Immature natural killer cell (primary cell): ENCODE results near the gene TUBA4A. TPM values are rescaled to one million over a fixed set of nuclear protein-coding genes. Genes with fewer than 3 reads are reported as not detected.

Source experiments
- DNase-seq, 3 donors: peaks; one replicate each; pipeline ENCODE4 v3.0.0; 2022; ENCODE audit warnings: mixed read lengths in 1 of 3
- H3K27ac Mint-ChIP-seq, 6 donors: one replicate each; pipeline ENCODE4 v1.8.0; 2020; ENCODE audit warnings: mixed read lengths in 6 of 6, mild to moderate bottlenecking in 5 of 6, inconsistent platforms in 4 of 6, moderate library complexity in 3 of 6
- H3K27me3 Mint-ChIP-seq, 3 donors: one replicate each; pipeline ENCODE4 v1.8.0; 2020 to 2021; ENCODE audit warnings: low read depth in 3 of 3, mild to moderate bottlenecking in 3 of 3, mixed read lengths in 3 of 3, moderate library complexity in 3 of 3, inconsistent platforms in 1 of 3
- H3K36me3 Mint-ChIP-seq, 3 donors: one replicate each; pipeline ENCODE4 v1.8.0; 2020; ENCODE audit warnings: mixed read lengths in 3 of 3, inconsistent platforms in 2 of 3, mild to moderate bottlenecking in 2 of 3
- H3K4me1 Mint-ChIP-seq, 2 donors: one replicate each; pipeline ENCODE4 v1.8.0; 2020; ENCODE audit warnings: inconsistent platforms in 2 of 2, mild to moderate bottlenecking in 2 of 2, mixed read lengths in 2 of 2, moderate library complexity in 1 of 2
- H3K4me3 Mint-ChIP-seq, 5 donors: one replicate each; pipeline ENCODE4 v1.8.0; 2020; ENCODE audit warnings: mild to moderate bottlenecking in 5 of 5, mixed read lengths in 5 of 5, inconsistent platforms in 3 of 5, moderate library complexity in 3 of 5
- H3K9me3 Mint-ChIP-seq, 6 donors: one replicate each; pipeline ENCODE4 v1.8.0; 2020; ENCODE audit warnings: mild to moderate bottlenecking in 6 of 6, mixed read lengths in 6 of 6, inconsistent platforms in 4 of 6, moderate library complexity in 3 of 6
- polyA plus RNA-seq, 3 donors: library from polyadenylated mRNA; unstranded; fragments of 300-500 nt; fragmentation: Illumina TruSeq; gene quantifications; one replicate each; pipeline ENCODE4 v1.2.3, GENCODE V29; 2021

Gene TUBA4A
- polyA plus RNA-seq: 100 to 1,000 TPM in 2 of 3 donors, 10 to 100 TPM in 1; 88.6 to 137 (median 124) TPM

DNA sequence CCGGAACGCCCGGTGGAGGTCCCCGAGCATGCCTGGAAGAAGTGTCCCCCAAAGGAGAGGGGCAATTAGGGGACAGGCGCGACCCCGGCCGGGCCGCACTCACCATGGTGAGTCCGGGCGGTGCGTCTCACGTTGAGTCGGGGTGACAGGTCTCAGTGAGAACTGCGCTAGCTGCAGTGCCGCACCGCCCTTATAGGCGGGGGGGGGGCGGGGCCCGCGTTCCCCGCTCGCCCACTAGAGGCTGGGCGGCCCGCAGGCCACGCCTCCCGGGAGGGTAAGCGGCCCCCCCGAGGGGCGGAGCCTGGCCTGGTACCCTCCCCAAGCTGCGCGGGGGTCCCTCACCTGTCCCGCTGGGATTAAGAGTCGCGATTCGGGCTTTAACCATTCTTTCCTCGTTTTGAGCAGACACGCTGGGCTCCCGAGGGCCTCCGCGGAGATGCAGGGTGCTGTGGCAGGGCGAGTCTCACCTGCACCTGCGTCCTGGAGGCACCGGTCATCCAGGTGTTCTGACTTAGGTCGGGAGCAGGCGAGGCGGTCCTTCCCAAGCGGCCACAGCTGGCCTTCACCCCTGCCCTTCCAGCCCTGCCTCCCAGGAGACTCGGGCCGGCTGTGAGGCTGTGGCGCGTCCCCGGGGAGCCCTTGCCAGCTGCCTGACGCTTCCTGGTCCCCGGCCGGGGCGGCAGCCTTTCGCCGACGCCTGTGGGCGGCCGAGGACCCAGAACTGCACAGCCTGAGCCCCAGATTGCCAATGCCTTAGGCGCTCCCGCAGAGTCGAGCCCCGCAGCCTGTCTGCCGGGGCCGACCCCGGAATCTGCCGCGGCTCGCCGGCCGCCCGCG is at the start of gene TUBA4A:
TSS of gene TUBA4A (minus strand) at position 166 of the 837 bp plus-strand sequence. CDS start at position 106, 60 bp downstream.
- peak within 1 kb of the TSS; percentile 86 to 95 (median 89) for H3K4me3 Mint-ChIP-seq
- H3K9me3 Mint-ChIP-seq: no peaks in the 10 kb centered on the region
- H3K27ac Mint-ChIP-seq: peak within 1 kb of the TSS; percentile 94 to 98 (median 96)
- peaks cover 0 to 20% (median 8%) of the 10 kb centered on the region in 3 donors for H3K36me3 Mint-ChIP-seq
- peaks cover 9 to 25% (median 15%) of the 10 kb centered on the region in 3 donors for H3K27me3 Mint-ChIP-seq
- DNase-seq: peak; percentile 85 to 91 (median 89)
- peaks cover 45 to 47% of the 10 kb centered on the region in 2 donors for H3K4me1 Mint-ChIP-seq

DNA sequence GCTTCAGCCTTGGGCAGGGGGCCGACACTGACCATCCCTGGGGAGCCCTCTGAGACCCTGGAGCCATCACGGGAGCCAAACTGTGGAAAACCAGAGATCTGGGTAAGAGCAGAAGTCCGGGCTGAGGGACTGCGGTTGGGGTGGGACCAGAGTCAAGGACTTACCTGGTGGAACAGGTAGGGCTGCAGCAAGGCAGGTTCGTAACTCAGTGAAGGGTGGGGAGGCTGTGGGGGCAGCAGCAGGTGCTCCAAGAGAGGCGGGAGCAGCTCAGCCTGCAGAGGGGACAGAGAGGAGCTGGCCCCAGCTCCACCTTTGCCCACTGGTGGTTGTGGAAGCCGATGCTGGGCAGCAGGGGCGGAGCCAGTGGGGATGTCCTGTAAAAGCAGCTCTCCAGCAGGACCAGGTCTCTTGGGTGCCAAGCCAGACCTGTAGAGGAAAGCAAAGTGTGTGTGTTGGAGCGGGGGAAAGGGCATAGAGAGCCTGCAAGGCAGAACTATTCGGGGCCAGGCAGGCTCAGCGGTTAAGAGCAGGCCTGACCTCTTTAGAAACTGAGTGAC is 48.8 kb upstream of the TUBA4A start:
- H3K27ac Mint-ChIP-seq: no peak overlapping the region
- no peaks in the 10 kb centered on the region for H3K36me3 Mint-ChIP-seq
- H3K27me3 Mint-ChIP-seq: peaks cover 6 to 18% (median 13%) of the 10 kb centered on the region in 3 donors

DNA sequence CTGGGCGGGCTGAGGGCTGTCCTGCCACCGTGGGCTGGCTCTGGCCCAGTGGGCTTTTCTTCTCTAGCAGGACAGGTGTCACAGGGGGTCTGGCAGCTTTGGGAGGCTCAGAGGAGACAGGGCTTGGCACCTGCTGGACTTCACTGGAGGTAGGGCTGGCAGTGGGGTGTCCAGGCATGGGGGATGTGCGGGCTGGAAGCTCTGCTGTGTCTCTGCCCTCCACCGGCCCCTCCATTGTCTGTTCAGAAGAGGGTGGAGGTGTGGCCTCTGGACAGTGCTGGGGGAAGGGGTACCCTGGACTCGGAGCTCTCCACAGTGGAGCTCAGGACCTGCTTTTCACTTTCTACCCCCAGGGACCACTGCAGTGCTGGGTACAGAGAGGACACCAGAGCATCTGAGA is 46.3 kb upstream of the TUBA4A start:
- Mint-ChIP-seq H3K4me1 (peaks cover 3 to 10% of the 10 kb centered on the region in 2 donors), H3K27ac (no peak overlapping the region), H3K9me3 (peaks cover 0 to 2% (median 0%) of the 10 kb centered on the region in 6 donors), H3K36me3 (no peaks in the 10 kb centered on the region), H3K27me3 (peaks cover 6 to 16% (median 13%) of the 10 kb centered on the region in 3 donors), H3K4me3 (no peak overlapping the region)
- DNase-seq: no peak

More for the DNA sequence above, 48.8 kb upstream of the TUBA4A start:
- Mint-ChIP-seq H3K4me1 (peaks cover 0 to 1% of the 10 kb centered on the region in 2 donors), H3K9me3 (peaks cover 0 to 2% (median 0%) of the 10 kb centered on the region in 6 donors), H3K4me3 (no peak overlapping the region)
- no peak for DNase-seq

DNA sequence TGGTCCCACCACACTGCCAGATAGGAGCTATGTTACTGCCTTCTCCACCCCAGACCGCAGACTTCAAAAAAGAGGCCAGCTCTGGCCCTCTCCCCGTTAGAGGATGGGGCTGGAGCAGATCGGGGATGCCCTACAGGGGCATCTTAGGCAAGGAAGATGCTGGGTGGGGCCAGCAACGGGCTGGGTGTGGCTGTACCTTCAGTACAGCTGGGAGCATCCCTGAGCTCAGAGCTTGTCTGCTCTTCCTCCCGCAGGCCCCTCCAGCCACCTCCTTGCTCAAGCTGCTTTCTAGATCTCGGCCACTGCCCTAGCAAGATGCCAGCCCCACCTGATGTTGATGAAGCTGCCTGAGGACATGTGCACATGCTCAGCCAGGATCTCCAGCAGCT is 45.6 kb upstream of the TUBA4A start:
- DNase-seq: no peak
- Mint-ChIP-seq H3K4me1 (peaks cover 5 to 12% of the 10 kb centered on the region in 2 donors), H3K9me3 (peaks cover 0 to 2% (median 0%) of the 10 kb centered on the region in 6 donors), H3K27me3 (peaks cover 6 to 13% (median 10%) of the 10 kb centered on the region in 3 donors), H3K27ac (no peak overlapping the region), H3K4me3 (no peak overlapping the region), H3K36me3 (no peaks in the 10 kb centered on the region)

DNA sequence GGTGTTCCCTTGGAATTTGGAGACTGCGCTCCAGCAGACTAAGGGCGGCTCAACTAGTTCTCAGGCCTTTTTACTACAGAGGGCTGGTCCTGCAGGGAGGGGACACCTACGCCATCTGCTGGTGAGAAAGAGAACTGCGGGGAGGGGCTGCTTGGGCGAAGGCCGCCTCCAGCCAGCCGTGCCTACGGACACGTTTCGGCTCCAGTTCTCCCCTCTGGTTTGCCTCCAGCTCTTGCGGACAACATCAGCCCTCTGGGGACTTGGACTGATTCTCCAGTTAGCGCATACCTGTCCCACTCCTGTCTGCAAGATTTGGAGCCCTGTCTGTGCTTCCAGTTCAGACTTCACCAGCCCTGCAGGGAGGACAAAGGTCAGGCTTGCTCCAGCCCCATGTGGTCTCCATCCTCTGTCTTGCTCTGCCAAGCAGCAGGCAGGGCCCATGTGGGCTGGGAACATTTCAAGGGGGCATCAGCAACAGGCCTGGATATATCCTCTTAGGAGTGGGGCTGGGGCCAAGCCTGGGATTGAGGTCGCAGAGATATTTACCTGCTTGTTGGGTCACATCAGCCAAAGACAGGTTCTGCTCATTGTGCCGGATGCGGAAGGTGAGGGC is 45.1 kb upstream of the TUBA4A start:
- H3K27me3 Mint-ChIP-seq: peaks cover 6 to 14% (median 10%) of the 10 kb centered on the region in 3 donors

DNA sequence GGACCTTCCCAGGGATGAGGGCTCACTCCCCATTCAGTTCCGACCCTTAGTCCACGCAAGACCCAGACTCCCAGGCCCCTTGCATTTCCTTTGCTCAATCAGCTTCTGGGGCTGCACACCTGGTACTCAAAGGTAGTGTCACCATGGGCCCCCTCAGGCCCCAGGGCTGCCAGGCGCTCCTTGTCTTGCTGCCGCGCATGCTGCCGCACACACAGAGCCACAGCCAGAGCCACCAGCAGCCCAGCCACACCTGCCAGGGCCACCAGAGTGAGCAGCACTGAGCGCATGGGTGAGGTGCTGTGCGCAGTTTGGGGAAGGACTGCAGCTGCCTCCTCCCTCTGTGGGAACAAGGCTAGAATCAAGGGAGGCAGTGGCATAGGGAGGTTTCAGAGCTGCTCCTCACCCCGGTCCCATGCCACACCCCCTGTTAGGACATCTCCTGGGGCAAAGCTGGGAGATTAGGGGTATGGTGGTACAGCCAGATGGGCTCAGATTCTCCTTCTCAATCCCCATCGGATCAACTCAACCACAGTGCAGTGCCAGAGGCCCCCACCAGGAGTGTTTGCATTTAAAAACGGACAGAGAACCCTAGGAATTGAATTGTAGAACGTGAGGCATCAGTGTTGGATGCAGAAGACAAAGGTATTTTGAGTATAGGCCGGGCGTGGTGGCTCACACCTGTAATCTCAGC is 44.2 kb upstream of the TUBA4A start:
- no peak for DNase-seq
- H3K27me3 Mint-ChIP-seq: peaks cover 6 to 14% (median 12%) of the 10 kb centered on the region in 3 donors
- H3K27ac Mint-ChIP-seq: peak overlapping the region in 1 of 6 donors; percentile 50
- H3K36me3 Mint-ChIP-seq: no peaks in the 10 kb centered on the region
- no peak overlapping the region for H3K4me3 Mint-ChIP-seq
- peaks cover 0 to 2% (median 0%) of the 10 kb centered on the region in 6 donors for H3K9me3 Mint-ChIP-seq
- H3K4me1 Mint-ChIP-seq: peaks cover 10 to 17% of the 10 kb centered on the region in 2 donors

More for the DNA sequence above, 45.1 kb upstream of the TUBA4A start:
- Mint-ChIP-seq H3K27ac (peak overlapping the region in 2 of 6 donors; percentile 35 to 56), H3K9me3 (peaks cover 0 to 2% (median 0%) of the 10 kb centered on the region in 6 donors), H3K36me3 (no peaks in the 10 kb centered on the region), H3K4me3 (no peak overlapping the region), H3K4me1 (peaks cover 10 to 17% of the 10 kb centered on the region in 2 donors)
- DNase-seq: peak; percentile 83 to 85 (median 84)

DNA sequence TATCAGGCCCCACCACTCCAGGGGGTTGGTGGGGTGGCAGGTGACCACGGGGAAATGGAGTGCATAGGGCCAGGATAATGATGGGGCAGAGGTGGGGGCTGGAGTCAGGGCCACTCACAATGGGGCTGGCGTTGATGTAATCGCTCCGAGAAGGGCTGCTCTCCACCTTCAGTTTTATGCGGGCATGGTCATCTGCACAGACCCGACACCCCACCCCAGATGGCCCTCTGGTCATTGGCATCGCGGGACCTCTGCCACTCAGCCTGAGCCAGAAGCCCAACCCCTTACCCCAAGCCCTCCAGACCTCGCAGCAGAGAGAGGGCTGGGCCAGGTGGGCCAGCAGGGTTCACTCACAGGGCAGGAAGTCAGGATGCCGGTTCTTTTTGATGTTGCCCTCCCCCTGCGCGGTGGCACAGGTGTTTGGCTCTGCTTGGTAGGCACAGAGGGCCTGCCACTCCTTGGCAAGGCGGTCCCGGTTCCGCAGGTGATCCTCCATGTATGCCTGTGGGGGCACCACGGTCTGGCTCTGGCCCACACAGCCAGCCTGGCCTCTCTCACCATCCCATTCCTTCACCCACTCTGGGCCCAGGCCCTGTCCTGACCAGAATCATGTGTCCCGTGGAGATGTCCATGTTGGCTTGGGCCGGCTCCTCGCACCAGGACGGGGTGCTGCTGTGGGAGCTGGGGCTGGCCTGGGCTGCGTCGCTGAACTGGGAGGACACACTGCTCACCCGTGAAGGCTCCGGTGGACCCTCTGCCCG is 43.1 kb upstream of the TUBA4A start:
- Mint-ChIP-seq H3K36me3 (no peaks in the 10 kb centered on the region), H3K9me3 (peaks cover 0 to 2% (median 0%) of the 10 kb centered on the region in 6 donors), H3K4me1 (peaks cover 10 to 17% of the 10 kb centered on the region in 2 donors), H3K27ac (no peak overlapping the region), H3K27me3 (peaks cover 6 to 12% (median 11%) of the 10 kb centered on the region in 3 donors), H3K4me3 (no peak overlapping the region)
- no peak for DNase-seq

DNA sequence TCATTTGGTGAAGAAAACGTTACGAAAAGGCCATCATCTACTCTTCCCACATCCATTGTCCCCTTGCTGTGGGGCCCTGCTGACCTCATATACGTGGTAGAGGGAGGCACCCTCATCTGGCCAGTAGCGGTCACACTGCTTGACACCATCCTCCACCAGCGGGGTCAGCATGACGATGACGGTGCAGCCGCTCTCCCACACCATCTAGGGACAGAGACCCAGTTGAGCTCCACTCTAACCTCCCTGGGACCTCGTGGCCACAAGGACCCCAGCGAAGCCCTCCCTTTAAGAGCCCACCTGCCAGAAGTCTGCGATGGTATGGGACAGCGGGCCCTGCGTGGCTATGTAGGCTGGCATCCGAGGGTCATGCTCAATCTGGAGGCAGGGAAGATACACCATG is 42.4 kb upstream of the TUBA4A start:
- peaks cover 6 to 12% (median 7%) of the 10 kb centered on the region in 3 donors for H3K27me3 Mint-ChIP-seq
- peaks cover 10 to 17% of the 10 kb centered on the region in 2 donors for H3K4me1 Mint-ChIP-seq
- H3K36me3 Mint-ChIP-seq: no peaks in the 10 kb centered on the region
- H3K9me3 Mint-ChIP-seq: peaks cover 0 to 2% (median 0%) of the 10 kb centered on the region in 6 donors
- H3K4me3 Mint-ChIP-seq: no peak overlapping the region
- no peak for DNase-seq
- peak overlapping the region in 3 of 6 donors; percentile 24 to 87 (median 76) for H3K27ac Mint-ChIP-seq

DNA sequence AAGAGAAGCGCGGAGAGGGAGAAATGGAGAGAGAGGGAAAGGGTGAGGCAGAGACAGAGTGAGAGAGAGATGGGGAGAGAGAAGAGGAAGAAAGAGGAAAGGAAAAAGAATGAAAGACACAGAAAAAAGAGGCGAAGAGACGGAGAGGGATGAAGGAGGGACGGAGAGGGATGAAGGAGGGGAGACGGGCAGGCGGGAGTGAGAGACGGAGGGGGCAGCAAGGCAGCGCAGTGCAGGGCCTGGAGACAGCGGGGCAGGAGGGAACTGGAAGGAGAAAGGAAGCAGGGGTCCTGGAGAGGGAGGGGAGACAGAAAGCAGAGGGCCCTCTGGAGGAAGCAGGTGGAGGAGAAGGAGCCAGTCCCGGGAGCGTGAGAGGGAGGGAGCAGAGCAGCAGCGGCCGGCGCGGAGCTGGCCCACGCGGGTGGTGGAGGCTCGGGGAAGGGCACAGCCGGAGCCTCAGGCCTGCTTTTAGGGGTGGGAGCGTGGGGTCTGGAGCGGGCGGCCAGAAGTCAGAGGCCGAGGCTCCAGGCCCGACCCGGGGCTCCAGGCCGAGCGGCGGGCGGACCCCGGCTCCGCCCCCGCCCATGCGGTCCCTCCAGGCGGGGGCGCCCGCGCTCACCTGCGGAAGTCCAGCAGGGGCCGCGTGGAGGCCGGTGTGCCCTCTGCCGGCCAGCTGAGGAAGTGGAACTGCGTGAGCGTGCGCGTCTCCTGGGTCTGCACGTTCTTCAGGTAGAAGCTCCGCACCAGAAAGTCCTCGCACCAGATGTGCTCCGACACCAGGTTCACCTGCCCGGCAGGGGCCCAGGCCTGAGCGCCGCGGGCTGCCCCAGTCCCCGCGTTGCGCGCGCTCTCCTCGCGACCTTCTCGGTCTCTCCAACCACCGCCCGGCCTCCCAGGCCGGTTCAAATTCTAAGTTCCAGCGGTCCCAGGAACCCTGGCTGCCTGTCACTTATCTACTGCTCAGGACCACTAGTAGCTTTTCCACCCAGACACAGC is 40.9 kb upstream of the TUBA4A start:
- Mint-ChIP-seq H3K4me3 (peak overlapping the region; percentile 73 to 86 (median 77)), H3K27ac (peak overlapping the region; percentile 29 to 98 (median 92)), H3K36me3 (no peaks in the 10 kb centered on the region), H3K9me3 (no peaks in the 10 kb centered on the region), H3K4me1 (peaks cover 10 to 17% of the 10 kb centered on the region in 2 donors), H3K27me3 (peaks cover 6 to 10% (median 7%) of the 10 kb centered on the region in 3 donors)
- peak; percentile 88 to 91 (median 90) for DNase-seq

DNA sequence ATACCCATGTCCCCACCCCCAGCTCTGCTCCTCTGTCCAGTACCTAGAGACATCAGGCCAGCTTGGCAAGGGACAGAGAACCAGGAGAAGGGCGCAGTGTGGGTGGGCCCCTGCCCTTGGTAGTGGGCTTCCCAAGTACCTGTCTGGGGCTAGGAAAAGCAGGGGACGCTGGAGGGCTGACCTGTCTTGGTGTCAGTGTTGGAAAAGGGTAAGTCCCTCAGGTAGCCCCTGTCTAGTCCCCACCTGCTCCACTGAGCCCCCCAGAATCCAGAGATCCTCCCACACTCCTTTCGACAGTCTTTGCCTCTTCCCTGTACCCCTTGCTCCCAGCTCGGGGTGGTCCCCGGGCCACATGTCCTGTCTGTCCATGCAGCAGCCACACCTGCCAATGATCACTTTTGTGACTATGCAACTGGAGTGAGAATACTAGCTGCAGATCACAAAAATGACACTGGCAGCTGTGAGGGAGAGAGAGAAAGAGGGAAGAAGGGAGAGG is 40.1 kb upstream of the TUBA4A start:
- DNase-seq: no peak
- Mint-ChIP-seq H3K27ac (peak overlapping the region in 5 of 6 donors; percentile 86 to 98 (median 97)), H3K4me3 (peak overlapping the region; percentile 73 to 86 (median 77))

DNA sequence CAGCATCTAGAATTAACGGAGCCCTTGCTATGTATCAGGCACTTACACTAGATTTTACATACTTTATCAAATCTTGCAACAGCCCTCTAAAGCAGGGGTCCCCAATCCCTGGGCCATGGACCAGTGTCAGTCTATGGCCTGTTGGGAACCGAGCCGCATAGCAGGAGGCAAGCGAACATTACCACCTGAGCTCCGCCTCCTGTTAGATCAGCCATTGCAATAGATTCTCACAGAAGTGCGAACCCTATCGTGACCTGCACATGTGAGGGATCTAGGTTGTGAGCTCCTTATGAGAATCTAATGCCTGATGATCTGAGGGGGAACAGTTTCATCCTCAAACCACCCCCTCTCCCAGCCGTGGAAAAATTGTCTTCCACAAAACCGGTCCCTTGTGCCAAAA is 38.9 kb upstream of the TUBA4A start:
- peak overlapping the region in 3 of 6 donors; percentile 71 to 87 (median 74) for H3K27ac Mint-ChIP-seq
- peak overlapping the region in 1 of 5 donors; percentile 35 for H3K4me3 Mint-ChIP-seq
- no peaks in the 10 kb centered on the region for H3K9me3 Mint-ChIP-seq
- peaks cover 10 to 16% of the 10 kb centered on the region in 2 donors for H3K4me1 Mint-ChIP-seq
- H3K36me3 Mint-ChIP-seq: no peaks in the 10 kb centered on the region
- no peak for DNase-seq
- peaks cover 0 to 10% (median 4%) of the 10 kb centered on the region in 3 donors for H3K27me3 Mint-ChIP-seq

More for the DNA sequence above, 40.1 kb upstream of the TUBA4A start:
- Mint-ChIP-seq H3K27me3 (peaks cover 2 to 10% (median 7%) of the 10 kb centered on the region in 3 donors), H3K9me3 (no peaks in the 10 kb centered on the region), H3K4me1 (peaks cover 10 to 17% of the 10 kb centered on the region in 2 donors), H3K36me3 (no peaks in the 10 kb centered on the region)
